ENCODE results near the gene ATP5ME.

GRCh38 chr4:671769-672168, 2.3 kb downstream of the ATP5ME start:
- TF ChIP-seq POLR2A (IDR thresholded peaks at IDR 0.05) (no peak), CTCF (IDR thresholded peaks at IDR 0.05) (no peak)

All from heart left ventricle (tissue), 13 donors.